DMS53 treated with DMSO at 0.1 percent for 48 hours (cell line): ENCODE data around the gene LNPEP.

Experiments used
- DNase-seq: peaks from one replicate; lab custom pipeline; 2025; ENCODE audit not compliant: unreplicated experiment; lab: John Stamatoyannopoulos, UW

Gene LNPEP

DNA sequence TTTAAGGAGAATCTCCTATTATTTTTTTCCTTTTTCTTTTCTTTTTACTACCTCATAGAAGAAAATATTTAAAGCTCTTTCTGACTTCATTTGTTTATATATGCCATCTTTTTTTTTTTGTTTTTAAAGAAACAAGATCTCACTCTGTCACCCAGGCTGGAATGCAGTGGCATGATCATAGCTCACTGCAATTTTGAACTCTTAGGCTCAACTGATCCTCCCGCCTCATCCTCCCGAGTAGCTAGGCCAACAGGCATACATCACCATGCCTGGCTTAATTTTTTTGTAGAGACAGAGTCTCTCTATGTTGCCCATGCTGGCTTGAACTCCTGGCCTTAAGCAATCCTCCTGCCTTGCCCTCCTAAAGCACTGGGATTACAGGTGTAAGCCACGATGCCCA, 59.5 kb downstream of the LNPEP start:
- DNase-seq = no peak

DNA sequence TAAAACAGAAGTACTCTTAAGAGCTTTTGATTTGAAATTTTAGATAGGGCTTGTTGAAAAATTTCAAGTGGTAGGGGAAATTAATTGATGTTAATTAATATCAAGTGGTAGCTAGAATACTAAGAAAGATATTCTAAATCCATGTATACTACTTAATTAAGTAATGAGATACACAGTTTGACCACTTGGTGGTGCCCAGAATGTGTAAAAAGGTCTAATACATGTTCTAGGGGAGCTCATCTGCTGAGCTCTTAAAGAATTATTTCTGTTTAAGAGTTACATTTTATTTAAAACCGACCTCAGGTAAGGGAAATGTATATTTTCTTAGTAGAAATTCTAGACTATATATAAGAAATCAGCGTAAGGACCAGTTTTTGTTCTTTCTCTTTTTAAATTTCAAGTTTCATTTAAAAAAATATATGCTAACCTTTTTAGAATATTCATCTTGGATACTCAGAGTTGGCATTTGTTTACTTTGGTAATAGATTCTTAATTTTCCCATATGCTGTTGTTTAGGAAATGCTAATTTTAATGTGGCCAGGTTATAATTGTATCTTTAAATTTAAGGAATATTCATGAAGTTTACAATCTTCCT, 61.5 kb downstream of the LNPEP start:
- peak; percentile 40 for DNase-seq

DNA sequence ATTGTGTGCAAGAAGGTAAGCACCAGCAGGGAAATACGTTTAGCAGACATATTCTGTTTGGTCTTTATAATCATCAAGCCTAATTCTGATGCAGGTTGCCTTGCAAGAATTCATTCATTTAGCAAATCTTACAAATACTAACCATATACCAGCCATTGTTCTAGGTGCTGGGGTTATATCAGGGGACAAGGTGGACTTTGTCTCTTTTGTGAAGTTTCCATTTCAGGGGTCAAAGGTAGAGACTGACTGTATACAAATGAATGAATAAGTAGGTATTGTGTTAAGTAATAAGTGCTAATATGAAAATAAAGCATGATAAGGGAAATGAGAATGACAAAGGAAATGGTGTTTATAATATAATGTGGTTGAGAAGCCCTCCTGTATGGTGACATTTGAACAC, 64.0 kb downstream of the LNPEP start:
- DNase-seq = no peak

DNA sequence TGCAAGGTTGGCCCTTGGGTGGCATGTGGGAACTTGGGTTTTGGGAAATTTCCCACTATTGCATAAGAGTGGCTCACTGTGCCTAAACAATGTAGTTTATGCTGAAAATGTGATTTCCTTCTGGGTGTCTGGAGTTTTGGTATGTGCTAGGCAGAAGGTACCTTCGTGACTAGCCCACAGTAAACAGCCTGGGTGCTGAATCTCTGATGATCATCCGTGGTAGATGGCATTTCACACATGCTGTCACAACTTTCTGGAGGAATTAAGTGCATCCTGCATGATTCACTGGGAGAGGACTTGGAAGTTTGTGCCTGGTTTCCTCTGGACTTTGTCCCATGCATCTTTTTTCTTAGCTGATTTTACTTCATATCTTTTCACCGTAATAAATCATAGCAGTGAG, 64.5 kb downstream of the LNPEP start:
- DNase-seq = no peak

DNA sequence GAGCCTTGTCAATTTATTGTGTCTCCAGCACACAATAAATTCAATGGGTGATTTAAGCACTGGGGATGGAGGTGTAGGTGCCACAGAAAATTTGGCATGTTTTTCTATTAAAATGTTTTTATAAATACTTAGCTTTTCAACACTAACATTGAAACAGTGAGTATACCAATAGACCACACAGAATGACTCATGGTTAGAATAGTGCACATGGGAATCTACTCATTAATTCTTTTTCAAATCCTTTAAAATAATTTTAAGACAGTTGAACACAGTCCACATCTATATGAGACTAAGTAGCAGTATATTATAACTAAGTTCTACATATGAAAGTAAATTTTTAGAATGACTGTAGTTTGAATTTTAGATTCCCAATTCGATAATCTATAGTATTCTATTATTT, 67.1 kb downstream of the LNPEP start:
- DNase-seq = no peak

DNA sequence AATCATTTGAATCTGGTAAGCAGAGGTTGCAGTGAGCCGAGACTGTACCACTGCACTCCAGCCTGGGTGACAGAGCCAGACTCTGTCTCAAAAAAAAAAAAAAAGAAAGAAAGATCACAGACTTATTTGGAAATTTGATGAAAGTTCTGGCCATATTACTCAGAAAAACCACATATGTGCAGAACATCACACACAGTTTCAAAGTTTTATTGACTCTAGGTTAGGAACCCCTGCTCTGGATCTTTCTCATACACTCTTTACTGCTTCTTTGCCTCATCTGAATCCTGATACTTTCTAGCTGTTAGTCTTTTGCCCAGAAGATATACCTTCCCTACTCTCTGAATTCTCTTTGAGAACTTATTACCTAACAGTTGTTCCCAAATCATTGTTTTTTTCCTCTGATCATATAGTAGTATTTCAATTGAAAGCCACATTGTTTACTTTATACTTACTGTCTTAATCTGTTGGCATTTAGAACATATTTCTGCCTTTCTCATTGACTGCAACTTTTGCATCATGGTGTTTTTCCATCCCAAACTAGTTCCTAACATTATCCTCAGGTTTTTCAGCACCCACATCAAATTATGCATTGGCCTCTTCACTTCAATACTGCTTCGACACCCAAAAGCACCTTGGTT, 68.7 kb downstream of the LNPEP start:
- DNase-seq = no peak

DNA sequence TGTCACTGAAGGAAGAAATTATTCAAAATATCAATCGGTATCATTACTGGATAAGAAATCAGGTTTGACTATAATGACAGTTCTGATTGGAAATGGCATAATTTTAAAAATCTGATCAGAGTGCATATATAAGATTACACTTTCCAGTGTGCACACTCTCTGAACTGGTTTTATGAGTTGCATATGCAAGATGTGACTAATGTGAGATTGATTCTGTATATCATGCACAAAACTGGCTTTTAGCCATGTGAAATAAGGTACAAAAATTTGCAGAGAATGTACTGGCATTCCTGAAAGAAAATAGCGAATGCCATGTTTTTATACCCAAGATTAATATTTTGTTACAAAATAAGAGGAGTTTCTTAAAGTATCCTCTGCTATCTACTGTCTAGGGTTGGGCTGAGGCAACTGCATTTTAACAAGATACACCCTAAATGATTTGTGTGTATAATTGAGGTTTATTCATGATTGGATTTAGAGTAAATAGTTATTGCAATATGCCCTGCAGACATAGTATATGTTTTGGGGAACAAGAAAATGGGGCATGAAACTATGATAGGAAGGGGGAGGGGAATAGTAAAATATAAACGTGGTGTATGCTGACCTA, 70.7 kb downstream of the LNPEP start:
- no peak for DNase-seq

DNA sequence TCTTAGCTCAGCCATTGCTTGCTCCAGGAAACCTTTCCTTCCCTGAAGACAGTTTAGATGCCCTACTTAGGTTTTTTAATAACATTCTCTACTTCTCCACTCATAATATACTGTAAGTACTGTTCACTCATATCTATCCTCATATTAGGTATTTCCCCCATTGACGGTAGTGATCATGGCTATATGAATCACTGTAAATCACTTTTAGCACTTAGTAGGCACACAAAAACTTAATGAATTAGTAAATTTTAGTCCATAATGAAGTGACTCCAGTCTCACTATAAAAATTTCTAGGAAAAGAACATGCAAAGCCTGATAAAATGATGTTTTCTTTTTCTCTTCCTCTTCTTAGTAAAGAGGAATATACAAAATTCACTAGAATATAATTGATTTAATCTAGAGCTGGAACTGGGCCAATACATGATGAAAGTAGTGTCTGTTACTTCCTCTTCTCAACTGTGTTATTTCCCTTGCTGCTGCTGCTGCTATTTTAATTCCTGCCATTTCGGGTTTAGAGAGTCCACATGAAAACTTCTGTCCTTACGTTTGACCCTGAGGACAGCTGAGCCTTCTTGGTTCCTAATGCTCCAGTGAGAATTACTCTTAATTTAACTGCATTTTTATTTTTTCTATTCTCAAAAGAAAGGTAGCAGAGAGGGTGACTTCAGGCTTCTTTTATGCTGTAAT, 73.5 kb downstream of the LNPEP start:
- DNase-seq = no peak

DNA sequence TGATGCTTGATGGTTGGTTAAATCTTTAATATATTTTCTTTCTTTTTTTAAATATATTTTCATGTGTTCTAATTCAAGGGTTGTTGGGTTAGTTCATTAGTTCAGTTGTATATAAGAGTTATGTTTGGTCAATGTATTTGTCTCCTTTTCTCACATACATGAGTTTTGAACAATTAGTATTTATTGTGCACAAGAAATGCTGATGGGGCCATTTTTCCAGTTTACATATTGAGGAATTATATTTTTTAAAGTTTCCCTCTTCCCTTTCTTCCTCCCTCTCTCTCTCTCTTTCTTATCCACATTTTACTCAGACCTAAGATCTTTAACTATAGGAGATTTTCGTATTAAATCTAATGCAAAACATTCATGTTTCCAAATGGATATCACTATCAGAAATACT, 74.0 kb downstream of the LNPEP start:
- no peak for DNase-seq

DNA sequence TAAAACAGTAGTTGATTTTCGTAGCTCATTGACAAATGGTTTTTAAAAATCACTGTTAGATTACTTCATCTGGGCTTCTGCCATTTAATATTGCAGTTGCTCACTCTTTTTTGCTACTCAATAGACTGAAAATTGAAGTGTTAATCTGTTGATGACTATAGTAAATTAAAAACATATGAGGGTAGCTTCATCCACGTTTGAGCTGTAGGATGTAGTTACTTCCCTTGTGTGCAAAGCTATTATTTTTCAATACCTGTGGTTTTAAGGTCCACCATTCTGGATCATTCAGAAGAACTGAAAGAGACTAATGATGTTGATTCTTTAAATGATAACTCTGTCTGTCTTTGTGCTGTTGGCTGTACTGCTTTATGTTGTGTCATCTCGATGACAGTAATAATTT, 74.7 kb downstream of the LNPEP start:
- no peak for DNase-seq

DNA sequence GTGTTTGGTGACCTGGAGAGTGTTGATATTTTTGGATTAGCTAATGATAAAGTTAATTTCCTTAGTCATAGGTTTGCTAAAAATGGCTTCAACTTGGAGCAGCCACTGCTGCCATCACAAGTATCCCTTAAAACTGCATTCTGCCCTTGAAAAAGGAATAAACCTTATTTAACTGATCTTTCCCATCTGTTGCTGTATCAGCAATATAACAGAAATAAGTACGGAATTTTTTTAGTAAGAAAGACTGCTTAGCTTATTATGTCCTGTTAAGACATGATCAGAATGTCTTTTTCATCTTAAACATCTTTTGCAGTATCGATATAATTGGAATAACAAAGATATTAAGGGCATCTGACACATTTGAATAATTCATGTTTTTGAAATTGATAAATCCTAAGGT, 75.7 kb downstream of the LNPEP start:
- DNase-seq = no peak

DNA sequence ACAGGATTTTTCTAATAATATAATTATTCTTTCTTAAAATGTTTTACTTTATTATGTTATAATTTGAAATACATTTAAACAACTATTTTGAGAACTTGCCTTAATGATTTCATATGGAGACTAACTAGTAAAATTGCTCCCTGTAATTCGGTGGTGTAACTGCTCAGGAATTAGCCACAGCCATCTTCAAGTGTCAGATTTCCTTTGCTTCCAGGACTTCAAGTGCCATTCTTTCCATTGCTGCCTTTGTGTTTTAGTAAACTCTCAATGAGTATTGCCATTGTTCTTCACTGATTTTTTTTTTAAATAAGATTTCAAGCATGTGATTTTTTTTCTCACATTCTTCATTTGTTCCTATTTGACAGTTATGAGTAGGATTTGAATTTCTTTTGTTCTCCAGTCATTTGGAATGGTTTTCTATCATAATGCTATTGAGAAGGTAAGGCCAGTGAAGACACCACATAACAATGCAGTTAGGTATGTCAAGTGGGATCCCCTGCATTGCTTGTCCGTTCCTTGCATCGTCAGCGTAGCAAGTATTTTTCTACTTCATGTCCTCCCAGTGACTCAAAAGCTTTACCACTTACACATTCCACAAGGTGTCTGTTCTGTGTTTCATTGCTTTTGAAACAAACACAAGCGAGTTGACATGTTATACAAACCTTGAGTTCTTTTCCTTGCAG, 83.7 kb downstream of the LNPEP start:
- DNase-seq = no peak

DNA sequence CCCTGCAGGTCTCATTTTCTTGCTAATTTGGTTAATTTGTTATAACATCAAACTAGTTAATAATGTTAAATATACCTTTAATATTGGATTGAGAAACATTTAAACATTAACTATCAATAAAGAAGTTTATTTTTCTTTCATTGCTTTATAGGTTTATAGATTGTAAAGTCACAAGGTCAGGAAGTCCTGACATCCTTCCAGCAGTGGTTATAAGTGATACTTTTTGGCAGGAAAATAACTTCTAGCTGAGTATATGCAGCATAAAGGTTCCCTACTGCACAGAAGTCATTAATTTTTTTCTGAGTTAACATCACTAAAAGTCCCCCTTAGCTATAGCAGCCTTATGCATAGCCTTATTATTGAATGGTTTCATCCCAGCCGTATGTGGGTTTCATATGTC, 85.5 kb downstream of the LNPEP start:
- no peak for DNase-seq

DNA sequence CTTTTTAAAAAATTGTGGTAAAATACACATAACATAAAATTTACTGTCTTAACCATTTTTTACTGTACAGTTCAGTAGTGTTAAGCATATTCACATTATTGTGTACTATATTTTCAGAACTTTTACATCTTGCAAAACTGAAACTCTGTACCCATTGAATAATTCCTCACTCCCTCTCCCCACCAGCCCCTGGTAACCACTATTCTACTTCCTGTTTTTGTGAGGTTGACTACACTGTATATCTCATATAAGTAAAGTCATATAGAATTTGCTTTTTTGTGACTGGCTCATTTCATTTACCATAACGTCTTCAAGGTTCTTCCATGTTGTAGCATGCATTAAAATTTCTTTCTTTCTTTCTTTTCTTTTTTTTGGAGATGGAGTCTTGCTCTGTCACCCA, 87.0 kb downstream of the LNPEP start:
- DNase-seq = no peak

DNA sequence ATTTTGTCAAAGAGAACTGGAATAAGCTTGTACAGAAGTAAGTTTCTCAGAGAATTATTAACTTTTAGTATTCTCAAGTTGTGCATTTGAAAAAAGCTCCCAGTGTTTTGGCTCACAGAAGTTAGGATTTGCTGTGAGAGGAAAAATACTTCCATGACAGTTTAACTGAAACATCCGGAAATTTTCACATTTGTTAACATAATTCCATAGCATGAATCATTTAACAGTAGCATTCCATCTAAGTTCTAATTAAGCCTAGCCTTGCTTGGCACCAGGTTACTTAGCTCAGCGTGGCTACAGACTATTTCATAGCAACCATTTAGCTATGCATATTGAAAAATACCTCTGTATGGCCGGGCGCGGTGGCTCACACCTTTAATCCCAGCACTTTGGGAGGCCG, 90.8 kb downstream of the LNPEP start:
- DNase-seq = no peak

DNA sequence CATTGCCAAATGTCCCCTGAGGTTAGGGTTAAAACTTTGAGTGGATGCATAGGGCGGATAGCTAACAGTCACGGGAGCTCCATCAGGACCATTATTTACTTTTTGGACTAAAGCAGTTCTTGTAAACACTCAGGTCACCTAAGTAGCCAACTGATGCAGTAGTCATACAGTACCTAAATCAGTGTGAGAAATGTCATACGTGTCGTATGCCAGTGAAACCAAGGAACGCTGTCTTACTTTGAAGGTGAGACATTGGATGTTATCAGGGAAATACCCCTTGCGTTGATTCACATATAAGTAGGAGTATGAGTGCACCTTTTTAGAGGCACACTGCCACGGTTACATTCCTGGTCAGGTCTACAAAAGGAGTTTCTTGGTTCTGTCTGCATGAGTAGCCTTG, 101.9 kb downstream of the LNPEP start:
- DNase-seq = no peak

DNA sequence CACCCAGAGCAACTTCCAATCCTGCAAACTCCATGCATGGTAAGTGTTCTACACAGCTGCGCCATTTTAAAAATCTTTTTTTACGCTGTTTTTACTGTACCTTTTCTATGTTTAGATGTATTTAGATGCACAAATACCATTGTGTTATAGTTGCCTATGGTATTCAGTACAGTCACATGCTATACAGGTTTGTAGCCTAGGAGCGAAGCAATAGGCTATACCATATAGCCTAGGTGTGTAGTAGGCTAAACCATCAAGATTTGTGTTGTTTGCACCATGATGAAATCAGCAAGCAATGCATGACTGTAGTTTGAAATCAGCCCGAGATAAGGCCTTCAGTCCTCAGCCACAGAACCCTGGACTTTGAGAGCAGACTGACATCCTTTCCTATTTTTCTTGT, 105.4 kb downstream of the LNPEP start:
- no peak for DNase-seq

DNA sequence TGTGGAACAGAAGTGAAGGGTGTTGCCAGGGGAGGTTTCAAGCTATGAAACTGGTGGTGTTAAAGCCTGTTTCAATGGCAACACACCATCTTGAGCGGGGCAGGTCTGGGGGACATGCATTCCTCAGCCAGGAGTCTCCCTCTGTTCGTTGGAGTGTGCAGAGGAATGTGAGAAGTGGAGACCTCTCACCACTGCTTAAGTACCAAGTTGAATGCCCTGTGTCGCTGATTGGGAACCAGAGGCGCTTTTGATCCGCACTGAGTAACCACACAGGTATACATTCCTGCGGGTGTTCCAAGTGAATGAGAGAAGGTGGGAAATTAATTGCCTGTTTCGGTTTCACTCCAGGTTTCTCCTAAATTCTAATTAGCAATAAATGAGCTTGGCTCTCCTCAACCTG, 107.1 kb downstream of the LNPEP start:
- no peak for DNase-seq

DNA sequence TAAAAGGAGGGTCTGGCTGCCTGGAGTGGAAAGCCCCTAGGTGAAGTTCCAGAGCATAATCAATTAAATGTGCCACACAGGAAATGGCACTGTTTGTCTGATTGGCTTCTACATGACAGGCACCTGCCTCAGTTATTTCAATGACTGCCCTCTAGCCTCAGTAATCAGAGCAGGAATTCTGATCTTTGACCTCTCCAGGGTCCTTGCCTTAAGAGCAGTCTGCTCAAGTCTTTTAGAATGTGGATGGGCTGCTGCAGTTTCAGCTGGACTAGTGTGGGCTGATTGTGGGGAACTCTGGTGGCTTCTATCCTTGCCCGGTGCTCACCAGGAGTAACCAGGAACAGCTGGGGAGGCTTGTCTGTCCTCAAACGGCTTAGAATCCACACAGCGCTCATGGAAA, 107.6 kb downstream of the LNPEP start:
- no peak for DNase-seq

DNA sequence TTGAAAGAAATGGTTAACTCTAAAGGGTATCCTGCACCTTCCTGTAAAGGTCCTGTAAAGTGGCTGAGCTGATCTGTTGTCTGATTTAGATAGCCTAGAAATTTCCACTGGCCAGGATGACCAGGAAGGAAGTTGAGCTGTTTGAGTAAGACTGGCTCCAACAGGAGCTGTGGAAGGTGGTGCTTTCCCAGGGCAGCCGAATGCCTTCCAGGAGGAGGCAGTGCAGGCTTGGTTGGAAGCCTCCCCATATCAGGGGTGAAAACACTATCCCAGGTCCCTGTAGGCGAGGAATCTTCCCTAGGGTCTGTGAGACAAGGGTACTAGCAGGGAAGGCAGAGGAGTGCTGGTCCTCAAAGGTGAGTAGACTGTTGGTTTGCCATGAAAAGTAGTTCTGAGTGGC, 108.2 kb downstream of the LNPEP start:
- no peak for DNase-seq

DNA sequence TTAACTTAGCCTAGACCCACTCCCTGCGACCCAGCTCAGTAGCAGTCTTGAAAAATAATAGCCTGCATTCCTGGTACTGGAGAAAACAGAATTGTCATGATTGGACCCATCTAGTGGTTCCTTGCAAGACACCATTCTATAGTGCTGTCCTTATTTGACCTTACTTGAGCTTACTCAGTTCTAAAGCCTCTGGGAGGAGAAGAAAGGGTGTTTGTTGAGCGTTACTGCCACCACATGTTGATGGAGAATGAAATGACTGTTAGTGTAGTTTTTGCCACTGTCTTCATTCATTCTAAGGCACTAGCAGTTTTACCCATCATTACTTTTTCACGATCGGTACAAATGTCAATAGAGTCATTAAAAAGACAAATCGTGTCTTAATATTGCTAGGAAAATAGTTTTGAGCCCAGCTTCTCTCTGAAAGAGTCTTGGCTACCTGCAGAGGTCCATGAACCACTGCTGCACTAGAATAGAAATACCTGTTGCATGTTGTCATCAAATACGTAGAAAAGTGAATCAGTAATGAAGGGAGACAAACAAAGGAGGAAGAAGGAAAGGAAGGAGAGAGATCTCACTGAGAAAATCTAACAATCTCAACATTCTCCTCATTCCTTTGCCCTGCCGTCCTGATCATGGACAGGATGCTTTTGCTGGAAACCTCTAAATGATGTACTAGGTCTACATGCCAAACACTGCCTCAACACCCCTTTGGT, 110.5 kb downstream of the LNPEP start:
- DNase-seq = no peak
